Esophagus squamous epithelium (tissue), 4 donors: Measurements from ENCODE around the gene ZEB2.

Source experiments
- POLR2A ChIP-seq, 4 donors: fragments of 450-650 bp; IDR thresholded peaks; one replicate each; pipeline ENCODE4 v1.6.1; 2017; ENCODE audit warnings: antibody characterized with exemption in 4 of 4, mild to moderate bottlenecking in 4 of 4, moderate library complexity in 3 of 4
- TF ChIP-seq, protein P1 (sequence below), 6 experiments: fragments of 450-650 bp in 4 of 6; fragments of 200-600 bp in 2 of 6; sonication (generic) in 2 of 6; IDR thresholded peaks; one replicate each; pipeline ENCODE4 v1.5.1; 2016 to 2019; ENCODE audit warnings: antibody characterized with exemption in 6 of 6, mild to moderate bottlenecking in 4 of 6, moderate library complexity in 4 of 6

DNA sequence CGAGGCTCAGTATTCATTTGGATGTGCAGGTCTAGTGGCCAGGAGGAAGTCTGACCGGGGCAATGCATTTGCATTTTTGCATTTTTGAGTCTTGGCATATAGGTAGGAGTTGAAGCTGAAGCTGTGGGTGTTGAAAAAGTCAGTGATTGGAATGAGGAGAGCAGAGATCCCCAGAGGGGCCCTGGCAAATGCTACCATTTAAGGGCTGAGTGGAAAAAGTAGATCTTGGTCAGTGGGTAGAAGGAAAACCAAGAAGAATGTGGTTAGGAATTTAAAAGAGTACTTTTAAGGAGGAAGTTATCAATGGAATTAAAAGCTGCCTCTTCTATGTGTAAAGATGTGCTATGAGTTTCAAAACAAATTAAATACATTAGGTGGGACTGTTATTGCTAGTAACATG lies 143.0 kb downstream of the ZEB2 start:
- TF ChIP-seq, protein P1, sequence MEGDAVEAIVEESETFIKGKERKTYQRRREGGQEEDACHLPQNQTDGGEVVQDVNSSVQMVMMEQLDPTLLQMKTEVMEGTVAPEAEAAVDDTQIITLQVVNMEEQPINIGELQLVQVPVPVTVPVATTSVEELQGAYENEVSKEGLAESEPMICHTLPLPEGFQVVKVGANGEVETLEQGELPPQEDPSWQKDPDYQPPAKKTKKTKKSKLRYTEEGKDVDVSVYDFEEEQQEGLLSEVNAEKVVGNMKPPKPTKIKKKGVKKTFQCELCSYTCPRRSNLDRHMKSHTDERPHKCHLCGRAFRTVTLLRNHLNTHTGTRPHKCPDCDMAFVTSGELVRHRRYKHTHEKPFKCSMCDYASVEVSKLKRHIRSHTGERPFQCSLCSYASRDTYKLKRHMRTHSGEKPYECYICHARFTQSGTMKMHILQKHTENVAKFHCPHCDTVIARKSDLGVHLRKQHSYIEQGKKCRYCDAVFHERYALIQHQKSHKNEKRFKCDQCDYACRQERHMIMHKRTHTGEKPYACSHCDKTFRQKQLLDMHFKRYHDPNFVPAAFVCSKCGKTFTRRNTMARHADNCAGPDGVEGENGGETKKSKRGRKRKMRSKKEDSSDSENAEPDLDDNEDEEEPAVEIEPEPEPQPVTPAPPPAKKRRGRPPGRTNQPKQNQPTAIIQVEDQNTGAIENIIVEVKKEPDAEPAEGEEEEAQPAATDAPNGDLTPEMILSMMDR (IDR thresholded peaks at IDR 0.05), result no peak
- no peak for TF ChIP-seq POLR2A (IDR thresholded peaks at IDR 0.05)
